Loucy (cell line): ENCODE data around the gene SPDYE16.
"Not testable (repeated sequence)": the region's sequence is repeated elsewhere in the genome, so short reads cannot be mapped to it uniquely, and the experiment has no call there.

Experiments used
- CTCF ChIP-seq: fragments of 200-600 bp; sonication (generic); conservative IDR thresholded peaks from 2 replicates; pipeline ENCODE4 v1.5.1; 2014; ENCODE audit warnings: mild to moderate bottlenecking, antibody characterized with exemption, low read length
- EZH2phosphoT487 ChIP-seq: fragments of 200-600 bp; IDR thresholded peaks from 2 replicates; pipeline ENCODE4 v1.6.1; 2018; ENCODE audit warnings: antibody characterized with exemption, mild to moderate bottlenecking, moderate library complexity, borderline replicate concordance

GRCh38 chr7:76551992-76552391 lies 8.9 kb upstream of the SPDYE16 start:
- not testable (repeated sequence) for TF ChIP-seq CTCF, EZH2phosphoT487
